ENCODE data around the gene IQCE.

DNA sequence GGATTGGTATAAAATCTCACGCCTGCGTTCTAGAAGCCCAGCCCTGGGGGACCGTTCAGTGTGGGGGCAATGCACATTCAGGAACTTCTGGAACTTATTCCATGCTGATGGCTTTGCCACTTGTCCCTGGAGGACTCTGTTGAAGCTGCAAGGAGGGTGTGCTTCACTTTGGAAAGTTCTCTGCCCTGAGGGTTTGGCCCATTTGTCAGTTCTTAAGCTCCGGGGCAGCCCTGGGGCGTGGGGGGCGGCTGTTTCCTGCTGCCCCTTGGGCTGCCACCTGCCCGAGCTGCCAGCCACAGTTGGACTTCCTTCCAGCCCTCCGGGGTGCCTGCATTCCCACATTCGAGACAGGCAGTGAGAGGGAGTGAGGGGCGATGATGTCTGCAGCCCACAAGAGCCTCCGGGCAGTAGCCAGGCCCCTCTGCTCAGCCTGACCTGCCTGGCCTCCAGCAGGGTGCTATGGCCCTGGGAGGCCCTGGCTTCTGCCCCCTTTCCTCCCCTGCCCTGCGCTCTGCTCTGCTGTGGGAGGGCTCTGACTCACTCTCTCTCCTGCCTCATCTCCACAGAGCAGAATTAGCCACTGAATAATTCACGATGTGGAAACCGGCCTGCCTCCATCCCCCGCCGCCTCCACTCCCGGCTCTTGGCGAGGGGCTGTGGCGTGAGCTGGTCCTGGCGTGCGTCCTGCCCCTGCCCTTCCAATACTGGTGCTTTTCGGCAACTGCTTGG, 74.9 kb downstream of the IQCE start:
- TF ChIP-seq EP300 (IDR thresholded peaks at IDR 0.05) = no peak
- TF ChIP-seq, protein P1, sequence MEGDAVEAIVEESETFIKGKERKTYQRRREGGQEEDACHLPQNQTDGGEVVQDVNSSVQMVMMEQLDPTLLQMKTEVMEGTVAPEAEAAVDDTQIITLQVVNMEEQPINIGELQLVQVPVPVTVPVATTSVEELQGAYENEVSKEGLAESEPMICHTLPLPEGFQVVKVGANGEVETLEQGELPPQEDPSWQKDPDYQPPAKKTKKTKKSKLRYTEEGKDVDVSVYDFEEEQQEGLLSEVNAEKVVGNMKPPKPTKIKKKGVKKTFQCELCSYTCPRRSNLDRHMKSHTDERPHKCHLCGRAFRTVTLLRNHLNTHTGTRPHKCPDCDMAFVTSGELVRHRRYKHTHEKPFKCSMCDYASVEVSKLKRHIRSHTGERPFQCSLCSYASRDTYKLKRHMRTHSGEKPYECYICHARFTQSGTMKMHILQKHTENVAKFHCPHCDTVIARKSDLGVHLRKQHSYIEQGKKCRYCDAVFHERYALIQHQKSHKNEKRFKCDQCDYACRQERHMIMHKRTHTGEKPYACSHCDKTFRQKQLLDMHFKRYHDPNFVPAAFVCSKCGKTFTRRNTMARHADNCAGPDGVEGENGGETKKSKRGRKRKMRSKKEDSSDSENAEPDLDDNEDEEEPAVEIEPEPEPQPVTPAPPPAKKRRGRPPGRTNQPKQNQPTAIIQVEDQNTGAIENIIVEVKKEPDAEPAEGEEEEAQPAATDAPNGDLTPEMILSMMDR (IDR thresholded peaks at IDR 0.05) = no peak
- TF ChIP-seq POLR2A (IDR thresholded peaks at IDR 0.05) = peak in 1 of 4 donors; percentile 67
- peak; percentile 41 to 50 for TF ChIP-seq POLR2AphosphoS5 (IDR thresholded peaks at IDR 0.05)

Measured in upper lobe of left lung (tissue), 4 donors.